Tibial artery (tissue), 4 donors: ENCODE measurements around the gene ZNF124.

Source experiments
- DNase-seq, 2 donors: peaks; one replicate each; pipeline ENCODE4 v3.0.0-alpha.2; 2019
- H3K27ac ChIP-seq, 2 donors: fragments of 200-600 bp; sonication (generic) in 1 of 2; 1 replicate in 1 of 2; 2 replicates in 1 of 2; pipeline ENCODE4 v1.5.1; 2018 to 2019; ENCODE audit warnings: mild to moderate bottlenecking in 1 of 2
- H3K27me3 ChIP-seq, 2 donors: fragments of 200-600 bp; sonication (generic) in 1 of 2; one replicate each; pipeline versions ENCODE4 v1.5.1 to v1.6.0; 2016 to 2019
- H3K36me3 ChIP-seq, 3 donors: fragments of 200-600 bp; sonication (generic) in 2 of 3; one replicate each; pipeline ENCODE4 v1.5.1; 2016 to 2019; ENCODE audit warnings: mild to moderate bottlenecking in 2 of 3
- H3K4me1 ChIP-seq, 4 donors: fragments of 200-600 bp; sonication (generic) in 2 of 4; 1 replicate in 3 of 4; 2 replicates in 1 of 4; pipeline ENCODE4 v1.5.1; 2016 to 2019
- H3K4me3 ChIP-seq, 2 donors: fragments of 200-600 bp; sonication (generic) in 1 of 2; 1 replicate in 1 of 2; 2 replicates in 1 of 2; pipeline ENCODE4 v1.5.1; 2018 to 2019; ENCODE audit warnings: mild to moderate bottlenecking in 2 of 2
- H3K9me3 ChIP-seq, 3 donors: fragments of 200-600 bp; sonication (generic) in 1 of 3; one replicate each; pipeline ENCODE4 v1.5.1; 2016 to 2019
- CTCF ChIP-seq, 2 experiments: fragments of 200-600 bp in 1 of 2; fragments of 450-650 bp in 1 of 2; IDR thresholded peaks; one replicate each; pipeline ENCODE4 v1.5.1; 2017 to 2019; ENCODE audit warnings: antibody characterized with exemption in 2 of 2, mild to moderate bottlenecking in 1 of 2, moderate library complexity in 1 of 2
- intact Hi-C: fragments of 100-400 bp; cut with DNase I; formaldehyde crosslinking; loops from one replicate; pipeline ENCODE4 v1.15.0; 2023; ENCODE audit warnings: low total_unique reads

Gene ZNF124

DNA sequence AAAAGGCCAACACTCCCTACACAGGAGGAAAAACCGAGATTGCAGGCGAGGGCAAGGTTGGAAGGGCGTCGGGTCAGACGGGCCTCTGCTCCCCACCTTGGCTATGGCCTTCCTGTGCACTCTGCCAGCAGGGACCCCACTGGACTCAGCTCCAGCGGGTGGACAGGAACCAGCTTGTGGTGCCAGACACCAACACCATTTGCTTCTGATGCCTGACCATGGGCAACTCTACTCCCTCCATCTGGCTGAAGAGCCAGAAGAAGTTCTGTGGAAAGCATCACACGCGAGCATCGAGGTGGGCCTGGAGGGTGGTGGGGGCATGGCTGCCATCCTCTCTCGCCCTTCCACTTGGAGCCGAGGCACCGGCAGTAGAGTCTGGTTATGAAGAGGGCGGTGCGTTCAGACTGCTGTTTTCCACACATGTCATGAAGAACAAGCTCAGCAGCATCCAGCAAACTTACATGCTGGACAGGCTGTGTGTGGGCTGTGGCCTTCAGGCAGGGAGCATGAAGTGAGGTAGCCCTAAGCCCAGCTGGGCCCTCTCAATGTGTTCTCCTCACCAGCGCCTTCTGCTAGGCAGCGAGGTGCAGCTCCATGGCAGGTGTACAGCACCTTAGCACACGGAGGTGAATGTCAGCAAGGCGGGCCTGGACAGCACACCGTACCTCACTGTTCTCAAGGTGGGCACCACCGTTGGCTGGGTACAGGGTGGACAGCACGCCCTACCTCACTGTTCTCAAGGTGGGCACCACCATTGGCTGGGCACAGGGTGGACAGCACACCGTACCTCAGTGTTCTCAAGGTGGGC lies 52.0 kb downstream of the ZNF124 start:
- Histone ChIP-seq H3K9me3 (no peaks in the 10 kb centered on the region), H3K4me3 (no peak overlapping the region), H3K27me3 (no peaks in the 10 kb centered on the region), H3K36me3 (no peaks in the 10 kb centered on the region), H3K4me1 (no peaks in the 10 kb centered on the region), H3K27ac (no peak overlapping the region)
- DNase-seq = no peak
- intact Hi-C loops = loop anchor here (10.0 kb wide), 2 partner anchors 45 to 85 kb away; no protein-coding TSS in a partner anchor
- no peak for TF ChIP-seq CTCF (IDR thresholded peaks at IDR 0.05)

DNA sequence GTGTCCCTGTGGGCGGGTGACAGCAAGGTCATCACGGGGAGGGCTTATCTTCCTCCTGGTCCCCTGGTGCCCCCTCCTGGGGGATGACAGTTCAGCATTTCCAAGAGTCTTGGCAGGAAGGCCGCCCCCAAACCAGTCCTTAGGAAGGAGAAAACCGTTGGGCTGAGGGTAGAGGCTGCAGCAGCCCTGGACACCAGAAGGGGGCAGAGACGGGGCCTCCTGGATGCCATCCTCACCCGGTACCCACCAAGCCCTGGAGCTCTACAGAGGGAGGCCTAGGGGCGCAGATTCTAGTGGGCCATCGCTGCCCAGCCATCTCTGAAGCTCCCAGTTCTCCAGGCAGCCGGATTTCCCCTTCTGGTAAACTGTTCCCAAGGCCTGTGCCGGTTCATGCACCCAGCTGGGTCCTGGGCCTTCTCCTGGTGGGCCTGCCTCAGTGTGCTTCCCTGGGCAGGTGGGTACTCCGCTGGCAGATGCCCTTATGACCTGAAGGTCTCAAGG lies 52.8 kb downstream of the ZNF124 start:
- no peaks in the 10 kb centered on the region for H3K27me3 ChIP-seq
- TF ChIP-seq CTCF (IDR thresholded peaks at IDR 0.05) = no peak
- H3K9me3 ChIP-seq = no peaks in the 10 kb centered on the region
- no peak overlapping the region for H3K27ac ChIP-seq
- no peak for DNase-seq
- intact Hi-C loops = loop anchor here (10.0 kb wide), 1 partner anchor 46 kb away; no protein-coding TSS in a partner anchor
- H3K36me3 ChIP-seq = no peaks in the 10 kb centered on the region
- H3K4me3 ChIP-seq = no peak overlapping the region
- no peaks in the 10 kb centered on the region for H3K4me1 ChIP-seq

GRCh38 chr1:247115545-247115944 lies 56.3 kb downstream of the ZNF124 start:
- Histone ChIP-seq H3K36me3 (no peaks in the 10 kb centered on the region), H3K4me1 (peaks cover 0 to 13% (median 10%) of the 10 kb centered on the region in 4 donors), H3K9me3 (no peaks in the 10 kb centered on the region), H3K27ac (no peak overlapping the region), H3K27me3 (peaks cover 0 to 3% of the 10 kb centered on the region in 2 donors), H3K4me3 (no peak overlapping the region)
- DNase-seq = no peak
- no peak for TF ChIP-seq CTCF (IDR thresholded peaks at IDR 0.05)
- intact Hi-C loops = loop anchor here (10.0 kb wide), 1 partner anchor 49 kb away; no protein-coding TSS in a partner anchor

- no peak for DNase-seq
- no peak overlapping the region for H3K27ac ChIP-seq
- peaks cover 0 to 3% of the 10 kb centered on the region in 2 donors for H3K27me3 ChIP-seq
- H3K4me1 ChIP-seq = peaks cover 0 to 14% (median 11%) of the 10 kb centered on the region in 4 donors
- no peak overlapping the region for H3K4me3 ChIP-seq
- no peaks in the 10 kb centered on the region for H3K9me3 ChIP-seq
- intact Hi-C loops = loop anchor here (10.0 kb wide), 1 partner anchor 50 kb away; no protein-coding TSS in a partner anchor
- no peak for TF ChIP-seq CTCF (IDR thresholded peaks at IDR 0.05)
- H3K36me3 ChIP-seq = no peaks in the 10 kb centered on the region
Measured at GRCh38 chr1:247115141-247115510, 56.7 kb downstream of the ZNF124 start.

- Histone ChIP-seq H3K4me3 (no peak overlapping the region), H3K36me3 (no peaks in the 10 kb centered on the region), H3K27ac (no peak overlapping the region), H3K9me3 (no peaks in the 10 kb centered on the region), H3K4me1 (peaks cover 0 to 14% (median 11%) of the 10 kb centered on the region in 4 donors), H3K27me3 (peaks cover 0 to 3% of the 10 kb centered on the region in 2 donors)
- intact Hi-C loops = loop anchor here (10.0 kb wide), 1 partner anchor 50 kb away; no protein-coding TSS in a partner anchor
- no peak for TF ChIP-seq CTCF (IDR thresholded peaks at IDR 0.05)
- DNase-seq = no peak
Measured at GRCh38 chr1:247114351-247115140, 57.3 kb downstream of the ZNF124 start.
